Measurements from ENCODE around the gene ASH1L.
"Not testable (repeated sequence)": the region's sequence is repeated elsewhere in the genome, so short reads cannot be mapped to it uniquely, and the experiment has no call there.

GRCh38 chr1:155610257-155610647 lies 47.6 kb upstream of the ASH1L start:
- TF ChIP-seq, protein P1, sequence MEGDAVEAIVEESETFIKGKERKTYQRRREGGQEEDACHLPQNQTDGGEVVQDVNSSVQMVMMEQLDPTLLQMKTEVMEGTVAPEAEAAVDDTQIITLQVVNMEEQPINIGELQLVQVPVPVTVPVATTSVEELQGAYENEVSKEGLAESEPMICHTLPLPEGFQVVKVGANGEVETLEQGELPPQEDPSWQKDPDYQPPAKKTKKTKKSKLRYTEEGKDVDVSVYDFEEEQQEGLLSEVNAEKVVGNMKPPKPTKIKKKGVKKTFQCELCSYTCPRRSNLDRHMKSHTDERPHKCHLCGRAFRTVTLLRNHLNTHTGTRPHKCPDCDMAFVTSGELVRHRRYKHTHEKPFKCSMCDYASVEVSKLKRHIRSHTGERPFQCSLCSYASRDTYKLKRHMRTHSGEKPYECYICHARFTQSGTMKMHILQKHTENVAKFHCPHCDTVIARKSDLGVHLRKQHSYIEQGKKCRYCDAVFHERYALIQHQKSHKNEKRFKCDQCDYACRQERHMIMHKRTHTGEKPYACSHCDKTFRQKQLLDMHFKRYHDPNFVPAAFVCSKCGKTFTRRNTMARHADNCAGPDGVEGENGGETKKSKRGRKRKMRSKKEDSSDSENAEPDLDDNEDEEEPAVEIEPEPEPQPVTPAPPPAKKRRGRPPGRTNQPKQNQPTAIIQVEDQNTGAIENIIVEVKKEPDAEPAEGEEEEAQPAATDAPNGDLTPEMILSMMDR (conservative IDR thresholded peaks at IDR 0.05; ENCODE audit: low read depth in 2 of 2), result not testable (repeated sequence)
- not testable (repeated sequence) for TF ChIP-seq REST (IDR thresholded peaks at IDR 0.05; ENCODE audit: unreplicated experiment)

All from GM23338 (cell line).